WTC11 (cell line): ENCODE data around the gene SLC10A6.

ENCODE experiments used
- CREB1 ChIP-seq: sonication (generic); formaldehyde crosslinking; IDR thresholded peaks from 2 replicates; pipeline ENCODE4 v1.8.0; 2023; ENCODE audit warnings: mild to moderate bottlenecking, missing genetic modification reagents
- CTCF ChIP-seq: fragments of 200-600 bp; IDR thresholded peaks from 2 replicates; pipeline ENCODE4 v1.8.0; 2022; ENCODE audit warnings: antibody characterized with exemption
- JUN ChIP-seq: sonication (generic); formaldehyde crosslinking; IDR thresholded peaks from 2 replicates; pipeline ENCODE4 v1.8.0; 2023; ENCODE audit warnings: mild to moderate bottlenecking, missing genetic modification reagents
- NFYB ChIP-seq: sonication (generic); formaldehyde crosslinking; conservative IDR thresholded peaks from 2 replicates; pipeline ENCODE4 v1.8.0; 2022; ENCODE audit warnings: low read depth, missing genetic modification reagents
- NR3C1 ChIP-seq: sonication (generic); formaldehyde crosslinking; conservative IDR thresholded peaks from 2 replicates; pipeline ENCODE4 v1.8.1; 2023; ENCODE audit warnings: low read depth, mild to moderate bottlenecking, missing genetic modification reagents
- ZBTB43 ChIP-seq: sonication (generic); formaldehyde crosslinking; IDR thresholded peaks from 2 replicates; pipeline ENCODE4 v1.8.1; 2023; ENCODE audit warnings: mild to moderate bottlenecking, missing genetic modification reagents

GRCh38 chr4:86831262-86832130 lies 17.7 kb downstream of the SLC10A6 start:
- TF ChIP-seq CTCF (no peak), ZBTB43 (no peak), CREB1 (CRISPR knock-in tag) (no peak), JUN (no peak), NFYB (CRISPR knock-in tag) (no peak), NR3C1 (CRISPR knock-in tag) (no peak)
